Mesenchymal stem cell (in vitro differentiated cells and primary cell): ENCODE measurements around the gene B3GAT3.

Source experiments
- DNase-seq: peaks from one replicate; pipeline ENCODE4 v3.0.0-alpha.2; 2013
- H2AFZ ChIP-seq: one replicate; pipeline ENCODE4 v1.6.1; 2013; ENCODE audit warnings: low read depth, mild to moderate bottlenecking, control low read depth, inconsistent platforms, low read length, moderate library complexity
- H2AK5ac ChIP-seq: 2 replicates; pipeline ENCODE4 v1.6.1; 2013; ENCODE audit warnings: low read length, moderate library complexity, mild to moderate bottlenecking, inconsistent platforms; ENCODE audit not compliant: severe bottlenecking
- H2BK120ac ChIP-seq: one replicate; pipeline ENCODE4 v1.6.1; 2013; ENCODE audit warnings: low read depth, mild to moderate bottlenecking, inconsistent platforms, low read length, moderate library complexity
- H2BK12ac ChIP-seq, 2 experiments: one replicate each; pipeline ENCODE4 v1.6.1; 2013; ENCODE audit warnings: inconsistent platforms in 2 of 2, low read length in 2 of 2, mild to moderate bottlenecking in 2 of 2, moderate library complexity in 2 of 2, control low read depth in 1 of 2
- H2BK15ac ChIP-seq: one replicate; pipeline ENCODE4 v1.6.1; 2013; ENCODE audit warnings: mild to moderate bottlenecking, low read depth, inconsistent platforms; ENCODE audit not compliant: poor library complexity, severe bottlenecking
- H2BK5ac ChIP-seq: 2 replicates; pipeline ENCODE4 v1.6.1; 2013; ENCODE audit warnings: low read depth, mild to moderate bottlenecking, low read length, control low read depth, inconsistent platforms; ENCODE audit not compliant: poor library complexity, severe bottlenecking
- H3K14ac ChIP-seq, 2 experiments: one replicate each; pipeline ENCODE4 v1.6.1; 2013; ENCODE audit warnings: inconsistent platforms in 2 of 2, low read length in 2 of 2, control low read depth in 1 of 2, mild to moderate bottlenecking in 1 of 2, moderate library complexity in 1 of 2
- H3K18ac ChIP-seq, 2 experiments: one replicate each; pipeline ENCODE4 v1.6.1; 2013; ENCODE audit warnings: inconsistent platforms in 2 of 2, low read length in 2 of 2, control low read depth in 1 of 2, low read depth in 1 of 2, mild to moderate bottlenecking in 1 of 2
- H3K23ac ChIP-seq, 2 experiments: one replicate each; pipeline ENCODE4 v1.6.1; 2013; ENCODE audit warnings: inconsistent platforms in 2 of 2, low read length in 2 of 2, mild to moderate bottlenecking in 2 of 2, moderate library complexity in 2 of 2, control low read depth in 1 of 2
- H3K27ac ChIP-seq: 2 replicates; pipeline ENCODE4 v1.5.1; 2013; ENCODE audit warnings: mild to moderate bottlenecking, moderate library complexity, low read length, control low read depth, inconsistent platforms; ENCODE audit not compliant: poor library complexity, severe bottlenecking
- H3K27me3 ChIP-seq, 2 experiments: 2 replicates each; pipeline versions ENCODE4 v1.6.1 to v1.7.0; 2013; ENCODE audit warnings: low read length in 2 of 2, mild to moderate bottlenecking in 2 of 2, moderate library complexity in 2 of 2, control low read depth in 1 of 2, inconsistent platforms in 1 of 2; ENCODE audit not compliant: control insufficient read depth in 1 of 2, insufficient read depth in 1 of 2
- H3K36me3 ChIP-seq, 2 experiments: 2 replicates each; pipeline versions ENCODE4 v1.6.1 to v1.7.0; 2013; ENCODE audit warnings: low read length in 2 of 2, control low read depth in 1 of 2, inconsistent platforms in 1 of 2, low read depth in 1 of 2, mild to moderate bottlenecking in 1 of 2; ENCODE audit not compliant: insufficient read depth in 2 of 2, control insufficient read depth in 1 of 2
- H3K4ac ChIP-seq, 2 experiments: one replicate each; pipeline ENCODE4 v1.6.1; 2013; ENCODE audit warnings: inconsistent platforms in 2 of 2, low read length in 2 of 2, mild to moderate bottlenecking in 2 of 2, moderate library complexity in 2 of 2, control low read depth in 1 of 2, low read depth in 1 of 2
- H3K4me1 ChIP-seq: 2 replicates; pipeline ENCODE4 v1.6.1; 2013; ENCODE audit warnings: low read depth, low read length, control low read depth; ENCODE audit not compliant: control insufficient read depth, insufficient read depth
- H3K4me2 ChIP-seq: 2 replicates; pipeline ENCODE4 v1.6.1; 2013; ENCODE audit warnings: low read length, mild to moderate bottlenecking, inconsistent platforms; ENCODE audit not compliant: poor library complexity, severe bottlenecking
- H3K4me3 ChIP-seq, 2 experiments: 2 replicates each; pipeline versions ENCODE4 v1.5.1 to v1.7.0; 2013; ENCODE audit warnings: low read length in 2 of 2, mild to moderate bottlenecking in 2 of 2, control low read depth in 1 of 2, low read depth in 1 of 2; ENCODE audit not compliant: insufficient read depth in 1 of 2
- H3K79me1 ChIP-seq: replicated peaks from 2 replicates; pipeline ENCODE4 v1.6.1; 2013; ENCODE audit warnings: mild to moderate bottlenecking, control low read depth, low read length, inconsistent platforms; ENCODE audit not compliant: poor library complexity, severe bottlenecking
- H3K9ac ChIP-seq: 2 replicates; pipeline ENCODE4 v1.7.0; 2013; ENCODE audit warnings: mild to moderate bottlenecking, low read length, moderate library complexity
- H3K9me3 ChIP-seq: 2 replicates; pipeline ENCODE4 v1.7.0; 2013; ENCODE audit warnings: mild to moderate bottlenecking, low read length; ENCODE audit not compliant: control insufficient read depth
- H4K8ac ChIP-seq: one replicate; pipeline ENCODE4 v1.6.1; 2013; ENCODE audit warnings: inconsistent platforms, mild to moderate bottlenecking, low read length, moderate library complexity
- H4K91ac ChIP-seq: one replicate; pipeline ENCODE4 v1.6.1; 2013; ENCODE audit warnings: mild to moderate bottlenecking, low read length, inconsistent platforms
- WGBS: methylation state at CpG from one replicate; pipeline ENCODE4 v1.1.7; 2013; ENCODE audit warnings: mixed read lengths; 5-methylcytosine and 5-hydroxymethylcytosine counted together

Gene B3GAT3

GRCh38 chr11:62644220-62644619 lies 22.4 kb upstream of the B3GAT3 start:
- H2BK12ac ChIP-seq: no peak overlapping the region
- H2BK5ac ChIP-seq: no peak overlapping the region
- H4K8ac ChIP-seq: no peak overlapping the region
- no peak overlapping the region for H3K18ac ChIP-seq
- no peak overlapping the region for H3K4me3 ChIP-seq
- H2AK5ac ChIP-seq: no peak overlapping the region
- no peak overlapping the region for H3K23ac ChIP-seq
- H4K91ac ChIP-seq: no peak overlapping the region
- no peak overlapping the region for H3K27ac ChIP-seq
- peaks cover 19% of the 10 kb centered on the region for H3K79me1 ChIP-seq
- peak overlapping the region; percentile 99 for H3K9ac ChIP-seq
- no peaks in the 10 kb centered on the region for H3K27me3 ChIP-seq
- no peak overlapping the region for H2BK120ac ChIP-seq
- H2BK15ac ChIP-seq: no peak overlapping the region
- no peak overlapping the region for H3K4me2 ChIP-seq
- no peaks in the 10 kb centered on the region for H3K9me3 ChIP-seq
- no peak overlapping the region for H3K14ac ChIP-seq
- H3K36me3 ChIP-seq: peaks cover 41 to 53% of the 10 kb centered on the region in 2 experiments
- no peak overlapping the region for H2AFZ ChIP-seq
- no peak for DNase-seq
- H3K4ac ChIP-seq: no peak overlapping the region
- H3K4me1 ChIP-seq: peaks cover 10% of the 10 kb centered on the region
- 83% methylated on average over 8 of the region's 8 CpGs for WGBS

- Histone ChIP-seq H3K4ac (no peak overlapping the region), H3K27ac (no peak overlapping the region), H3K27me3 (no peaks in the 10 kb centered on the region), H3K23ac (no peak overlapping the region), H2BK15ac (no peak overlapping the region), H2BK12ac (no peak overlapping the region), H3K36me3 (peaks cover 77 to 98% of the 10 kb centered on the region in 2 experiments), H2BK120ac (no peak overlapping the region), H2AFZ (no peak overlapping the region), H4K91ac (no peak overlapping the region), H2BK5ac (no peak overlapping the region), H3K4me1 (no peaks in the 10 kb centered on the region), H3K18ac (no peak overlapping the region), H3K14ac (no peak overlapping the region), H3K4me2 (no peak overlapping the region), H3K9ac (no peak overlapping the region), H3K79me1 (peaks cover 45% of the 10 kb centered on the region), H3K9me3 (no peaks in the 10 kb centered on the region), H4K8ac (no peak overlapping the region), H2AK5ac (no peak overlapping the region), H3K4me3 (no peak overlapping the region)
- DNase-seq: no peak
- WGBS: 97% methylated on average over 6 of the region's 6 CpGs
Measured at GRCh38 chr11:62632492-62632891, 10.7 kb upstream of the B3GAT3 start.

- H3K9ac ChIP-seq: no peak overlapping the region
- H3K4me1 ChIP-seq: no peaks in the 10 kb centered on the region
- no peak overlapping the region for H2BK120ac ChIP-seq
- no peak overlapping the region for H3K14ac ChIP-seq
- H3K27me3 ChIP-seq: no peaks in the 10 kb centered on the region
- no peak overlapping the region for H3K4me3 ChIP-seq
- no peak overlapping the region for H2BK15ac ChIP-seq
- H3K27ac ChIP-seq: no peak overlapping the region
- H3K23ac ChIP-seq: no peak overlapping the region
- no peak overlapping the region for H3K4ac ChIP-seq
- 95% methylated on average over 3 of the region's 3 CpGs for WGBS
- H3K9me3 ChIP-seq: no peaks in the 10 kb centered on the region
- H2BK5ac ChIP-seq: no peak overlapping the region
- H4K8ac ChIP-seq: no peak overlapping the region
- H2AFZ ChIP-seq: no peak overlapping the region
- no peak overlapping the region for H2AK5ac ChIP-seq
- peaks cover 24% of the 10 kb centered on the region for H3K79me1 ChIP-seq
- H3K36me3 ChIP-seq: peaks cover 81 to 82% of the 10 kb centered on the region in 2 experiments
- no peak overlapping the region for H3K18ac ChIP-seq
- H3K4me2 ChIP-seq: no peak overlapping the region
- DNase-seq: no peak
- H4K91ac ChIP-seq: no peak overlapping the region
- H2BK12ac ChIP-seq: no peak overlapping the region
Measured at GRCh38 chr11:62627713-62628112, 5.9 kb upstream of the B3GAT3 start.

- Histone ChIP-seq H2BK120ac (no peak overlapping the region), H2AK5ac (peak overlapping the region; percentile 61), H3K27ac (peak overlapping the region; percentile 86), H3K9me3 (no peaks in the 10 kb centered on the region), H3K27me3 (no peaks in the 10 kb centered on the region), H3K14ac (no peak overlapping the region), H3K79me1 (no peaks in the 10 kb centered on the region), H3K4me3 (peak overlapping the region in 1 of 2 experiments; percentile 90), H3K36me3 (peaks cover 35 to 40% of the 10 kb centered on the region in 2 experiments), H3K4ac (peak overlapping the region in 1 of 2 experiments; percentile 51), H3K4me1 (peaks cover 3% of the 10 kb centered on the region), H2AFZ (no peak overlapping the region), H3K23ac (no peak overlapping the region), H2BK15ac (no peak overlapping the region), H2BK5ac (peak overlapping the region; percentile 37), H4K8ac (peak overlapping the region; percentile 68), H3K9ac (peak overlapping the region; percentile 91), H3K4me2 (no peak overlapping the region), H2BK12ac (no peak overlapping the region), H4K91ac (no peak overlapping the region), H3K18ac (peak overlapping the region in 1 of 2 experiments; percentile 69)
- no peak for DNase-seq
- 100% methylated on average over 3 of the region's 7 CpGs for WGBS
Measured at GRCh38 chr11:62622476-62623089, 797 bp upstream of the B3GAT3 start.
